ENCODE measurements around the gene DUSP18. TPM values are rescaled to one million over a fixed set of nuclear protein-coding genes. Genes with fewer than 3 reads are reported as not detected.

DUSP18 gene
- total RNA-seq, 1 donor from 2014 or later: 2.7 TPM

- DNase-seq: no peak
- intact Hi-C loops (cut with micrococcal nuclease): no loop called here
- peaks cover 6% of the 10 kb centered on the region for H3K36me3 ChIP-seq
- no peaks in the 10 kb centered on the region for H3K9me3 ChIP-seq (replicated peaks)
- peaks cover 4% of the 10 kb centered on the region for H3K4me1 ChIP-seq
- no peaks in the 10 kb centered on the region for H3K27me3 ChIP-seq (ENCODE audit: low read depth)
- no peak for TF ChIP-seq CTCF (IDR thresholded peaks at IDR 0.05; ENCODE audit: borderline replicate concordance)
- H3K27ac ChIP-seq (replicated peaks): no peak overlapping the region
- no peak overlapping the region for H3K4me3 ChIP-seq
These were observed 14.8 kb downstream of the DUSP18 start for GRCh38 chr22:30652852-30653251.

DNA sequence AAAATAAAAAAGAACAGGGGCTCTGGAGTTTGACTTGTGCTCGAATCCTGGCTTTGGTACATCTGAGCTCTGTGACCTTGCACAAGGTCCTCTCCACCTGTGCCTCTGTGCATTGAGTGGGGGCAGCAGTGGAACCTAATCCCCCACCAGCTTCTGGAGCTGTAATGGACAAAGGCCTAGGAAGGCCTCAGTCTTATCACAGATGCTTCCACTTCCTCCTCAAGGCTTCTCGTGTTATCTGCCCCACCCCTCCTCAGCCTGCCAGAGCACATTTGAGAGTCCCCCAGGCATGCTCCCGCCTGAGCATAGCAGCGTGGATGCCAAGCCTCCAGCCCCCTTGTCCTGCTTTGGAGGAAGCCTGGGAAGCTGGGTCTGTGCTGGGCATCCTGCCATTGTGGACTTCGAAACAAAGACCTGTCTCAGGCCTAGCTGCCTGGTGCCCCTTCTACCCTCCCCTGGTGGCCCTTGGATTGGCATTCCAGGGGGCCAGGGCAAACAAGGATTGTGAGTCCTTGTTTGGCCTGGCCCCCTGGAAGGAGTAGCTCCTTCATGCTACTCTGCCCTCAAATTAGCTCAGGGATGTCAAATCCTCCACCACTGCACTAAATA, 17.1 kb downstream of the DUSP18 start:
- no peak for TF ChIP-seq CTCF (IDR thresholded peaks at IDR 0.05; ENCODE audit: borderline replicate concordance)
- intact Hi-C loops (cut with micrococcal nuclease): no loop called here
- H3K36me3 ChIP-seq: peaks cover 6% of the 10 kb centered on the region
- no peaks in the 10 kb centered on the region for H3K27me3 ChIP-seq (ENCODE audit: low read depth)
- H3K27ac ChIP-seq (replicated peaks): no peak overlapping the region
- H3K9me3 ChIP-seq (replicated peaks): no peaks in the 10 kb centered on the region
- no peak for DNase-seq
- H3K4me1 ChIP-seq: peaks cover 4% of the 10 kb centered on the region
- no peak overlapping the region for H3K4me3 ChIP-seq

- Histone ChIP-seq H3K9me3 (replicated peaks) (no peaks in the 10 kb centered on the region), H3K27me3 (ENCODE audit: low read depth) (no peaks in the 10 kb centered on the region), H3K27ac (replicated peaks) (no peak overlapping the region), H3K4me1 (peaks cover 4% of the 10 kb centered on the region), H3K36me3 (peaks cover 6% of the 10 kb centered on the region), H3K4me3 (no peak overlapping the region)
- no peak for TF ChIP-seq CTCF (IDR thresholded peaks at IDR 0.05; ENCODE audit: borderline replicate concordance)
- peak; percentile 24 for DNase-seq
- intact Hi-C loops (cut with micrococcal nuclease): no loop called here
These were observed 18.2 kb downstream of the DUSP18 start for GRCh38 chr22:30649430-30650007.

DNA sequence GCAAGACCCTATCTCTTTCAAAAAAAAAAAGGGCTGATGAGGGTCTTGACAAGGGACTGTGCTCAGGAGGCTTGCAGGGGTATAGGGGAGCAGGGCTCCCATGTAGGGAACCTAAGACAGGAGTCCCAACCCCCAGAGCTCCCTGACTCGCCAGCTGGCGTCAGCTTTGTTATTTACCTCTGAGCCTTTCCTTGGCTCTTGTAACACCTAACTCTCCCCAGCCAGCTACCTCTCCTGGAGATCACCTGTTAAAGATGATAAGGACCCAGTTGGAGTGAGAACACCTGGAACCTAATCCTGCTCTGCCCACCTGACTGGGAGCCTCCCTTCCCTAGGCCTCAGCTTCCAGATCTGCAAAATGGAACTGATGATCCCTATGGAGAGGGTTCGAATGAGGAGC, 18.9 kb downstream of the DUSP18 start:
- peaks cover 11% of the 10 kb centered on the region for H3K4me1 ChIP-seq
- intact Hi-C loops (cut with micrococcal nuclease): no loop called here
- no peak overlapping the region for H3K4me3 ChIP-seq
- no peak overlapping the region for H3K27ac ChIP-seq (replicated peaks)
- TF ChIP-seq CTCF (IDR thresholded peaks at IDR 0.05; ENCODE audit: borderline replicate concordance): no peak
- H3K36me3 ChIP-seq: no peaks in the 10 kb centered on the region
- no peak for DNase-seq
- no peaks in the 10 kb centered on the region for H3K9me3 ChIP-seq (replicated peaks)
- no peaks in the 10 kb centered on the region for H3K27me3 ChIP-seq (ENCODE audit: low read depth)

DNA sequence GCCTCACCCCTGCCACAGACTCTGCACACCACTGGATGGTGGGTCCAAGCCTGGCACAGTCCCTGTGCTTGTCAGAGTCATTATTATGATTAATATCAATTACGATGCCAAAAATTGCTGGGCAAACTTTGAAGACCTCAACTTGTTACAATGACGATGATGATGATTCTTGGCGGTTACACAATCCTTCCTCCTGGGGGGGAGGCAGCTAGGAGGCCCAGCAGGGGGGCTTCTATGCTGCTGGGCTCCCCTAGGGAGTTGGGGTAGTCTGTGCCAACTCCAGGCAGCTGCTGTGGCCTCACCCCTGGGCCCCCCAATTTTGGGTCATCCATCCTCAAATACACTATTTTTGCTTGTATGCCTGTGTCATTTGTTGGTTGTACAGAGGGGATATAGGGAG, 20.1 kb downstream of the DUSP18 start:
- Histone ChIP-seq H3K36me3 (no peaks in the 10 kb centered on the region), H3K4me1 (peaks cover 22% of the 10 kb centered on the region), H3K9me3 (replicated peaks) (no peaks in the 10 kb centered on the region), H3K4me3 (no peak overlapping the region), H3K27ac (replicated peaks) (no peak overlapping the region), H3K27me3 (ENCODE audit: low read depth) (no peaks in the 10 kb centered on the region)
- intact Hi-C loops (cut with micrococcal nuclease): no loop called here
- no peak for DNase-seq
- TF ChIP-seq CTCF (IDR thresholded peaks at IDR 0.05; ENCODE audit: borderline replicate concordance): no peak

Measured in left ventricle myocardium inferior (tissue), 1 donor.